ENCODE results near the gene ACTN1. TPM values are rescaled to one million over a fixed set of nuclear protein-coding genes. Genes with fewer than 3 reads are reported as not detected.

ACTN1 gene
- total RNA-seq, 1 donor from 2014 or later, result 44.9 TPM

DNA sequence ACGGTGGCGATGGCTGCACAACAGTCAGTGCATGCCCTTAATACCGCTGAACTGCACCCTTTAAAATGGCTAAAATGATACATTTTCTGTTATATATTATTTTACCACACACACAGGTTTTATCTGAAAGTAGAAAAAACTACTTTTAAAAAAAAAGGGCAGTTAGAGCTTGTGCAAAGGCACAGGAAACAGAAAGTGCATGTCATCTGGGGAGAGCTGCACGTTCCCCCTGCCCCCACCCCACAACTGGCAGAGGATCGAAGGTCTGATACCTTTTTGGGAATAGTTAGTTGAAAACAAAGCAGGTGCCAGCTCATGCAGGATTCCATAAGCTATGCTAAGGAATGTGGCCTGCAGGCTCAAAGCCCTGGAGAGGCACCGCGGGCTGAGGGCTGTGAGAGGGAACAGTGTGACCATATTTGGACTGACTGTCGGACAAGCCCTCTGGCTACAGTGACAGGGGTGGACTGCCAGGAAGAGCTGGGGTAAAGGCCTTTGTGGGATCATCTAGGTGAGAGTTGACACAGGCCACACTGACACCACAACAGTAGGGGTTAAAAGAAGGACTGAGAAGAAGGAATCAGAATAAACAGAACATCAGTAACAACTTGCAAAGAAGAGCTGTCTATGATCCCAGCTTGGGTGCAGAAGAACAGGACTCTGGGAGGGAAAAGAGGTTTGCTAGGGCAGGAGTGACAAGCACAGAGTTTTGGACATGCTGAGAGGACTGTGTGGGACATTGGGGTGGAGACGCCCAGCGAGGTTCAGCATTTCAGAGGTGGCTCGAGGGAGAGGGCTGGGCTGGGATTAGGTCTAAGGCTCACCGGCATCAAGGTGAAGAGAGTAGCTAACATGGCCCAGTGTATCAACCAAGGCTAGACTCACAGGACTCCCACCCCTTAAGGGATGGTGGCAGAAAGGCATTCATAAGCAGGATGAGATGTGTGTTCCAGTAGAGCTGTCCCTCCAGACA is 54.6 kb downstream of the ACTN1 start:
- Histone ChIP-seq H3K9me3 (ENCODE audit: control insufficient read depth in 3 of 3, low read length in 3 of 3) (peaks cover 0 to 9% (median 0%) of the 10 kb centered on the region in 3 donors), H3K9ac (ENCODE audit: low read depth in 1 of 3, low read length in 3 of 3) (no peak overlapping the region), H3K27me3 (ENCODE audit: control insufficient read depth in 3 of 3, insufficient read depth in 3 of 3, low read length in 3 of 3) (no peaks in the 10 kb centered on the region), H3K4me1 (ENCODE audit: control insufficient read depth in 3 of 3, insufficient read depth in 3 of 3, low read length in 3 of 3) (peaks cover 13 to 28% (median 24%) of the 10 kb centered on the region in 3 donors), H3K27ac (ENCODE audit: low read depth, low read length) (no peak overlapping the region), H3K36me3 (ENCODE audit: control insufficient read depth in 3 of 3, insufficient read depth in 3 of 3, low read length in 3 of 3) (peaks cover 4 to 12% (median 6%) of the 10 kb centered on the region in 3 donors), H3K4me3 (ENCODE audit: low read length in 3 of 3) (no peak overlapping the region)

DNA sequence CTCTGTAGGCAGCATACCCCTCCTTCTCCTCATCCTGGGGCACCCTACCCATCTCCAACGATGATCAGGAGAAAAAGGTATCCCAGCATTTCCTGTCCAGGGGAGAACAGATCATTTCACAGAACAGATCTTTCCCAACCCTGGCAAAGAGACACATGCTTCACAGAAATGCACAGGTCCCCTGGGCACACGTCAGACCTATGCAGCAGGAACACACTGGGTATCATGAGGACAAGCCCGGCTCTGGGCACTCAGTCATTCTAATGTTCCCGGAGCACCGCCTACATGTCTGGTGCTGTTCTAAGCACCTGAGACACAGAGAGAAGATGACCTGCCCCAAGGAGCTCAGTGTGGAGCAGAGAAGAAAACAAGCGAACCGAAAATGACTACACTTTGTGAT is 56.2 kb downstream of the ACTN1 start:
- Histone ChIP-seq H3K27ac (ENCODE audit: low read depth, low read length) (no peak overlapping the region), H3K36me3 (ENCODE audit: control insufficient read depth in 3 of 3, insufficient read depth in 3 of 3, low read length in 3 of 3) (peaks cover 4 to 16% (median 6%) of the 10 kb centered on the region in 3 donors)

DNA sequence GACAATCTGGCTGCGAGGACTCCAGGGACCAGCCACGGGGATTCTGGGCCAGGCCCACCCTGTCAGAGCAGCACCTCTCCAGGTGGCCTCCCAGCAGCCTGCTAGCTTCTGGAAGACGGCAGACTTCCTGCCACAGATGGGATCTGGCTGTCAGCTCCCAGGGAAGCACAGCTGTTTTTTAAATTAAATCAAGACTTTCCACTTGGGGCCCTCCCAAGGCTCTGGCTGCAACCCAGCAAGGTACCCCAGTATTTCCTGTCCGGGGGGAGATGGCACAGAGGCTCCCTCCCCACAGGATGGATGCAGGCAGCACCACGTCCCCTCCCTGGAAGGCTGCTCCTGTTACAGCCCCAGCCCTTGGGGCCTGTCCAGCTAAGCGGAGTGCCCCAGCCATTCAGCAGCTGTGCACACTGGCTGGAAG is 56.9 kb downstream of the ACTN1 start:
- H3K36me3 ChIP-seq (ENCODE audit: control insufficient read depth in 3 of 3, insufficient read depth in 3 of 3, low read length in 3 of 3), result peaks cover 4 to 17% (median 6%) of the 10 kb centered on the region in 3 donors
- no peak overlapping the region for H3K27ac ChIP-seq (ENCODE audit: low read depth, low read length)
- no peak overlapping the region for H3K4me3 ChIP-seq (ENCODE audit: low read length in 3 of 3)
- H3K9me3 ChIP-seq (ENCODE audit: control insufficient read depth in 3 of 3, low read length in 3 of 3), result peaks cover 0 to 9% (median 0%) of the 10 kb centered on the region in 3 donors
- H3K4me1 ChIP-seq (ENCODE audit: control insufficient read depth in 3 of 3, insufficient read depth in 3 of 3, low read length in 3 of 3), result peaks cover 13 to 24% (median 16%) of the 10 kb centered on the region in 3 donors
- peak overlapping the region in 1 of 3 donors; percentile 33 for H3K9ac ChIP-seq (ENCODE audit: low read depth in 1 of 3, low read length in 3 of 3)
- H3K27me3 ChIP-seq (ENCODE audit: control insufficient read depth in 3 of 3, insufficient read depth in 3 of 3, low read length in 3 of 3), result no peaks in the 10 kb centered on the region

More for the DNA sequence above, 56.2 kb downstream of the ACTN1 start:
- Histone ChIP-seq H3K27me3 (ENCODE audit: control insufficient read depth in 3 of 3, insufficient read depth in 3 of 3, low read length in 3 of 3) (no peaks in the 10 kb centered on the region), H3K9me3 (ENCODE audit: control insufficient read depth in 3 of 3, low read length in 3 of 3) (peaks cover 0 to 9% (median 0%) of the 10 kb centered on the region in 3 donors), H3K9ac (ENCODE audit: low read depth in 1 of 3, low read length in 3 of 3) (peak overlapping the region in 1 of 3 donors; percentile 33), H3K4me3 (ENCODE audit: low read length in 3 of 3) (no peak overlapping the region), H3K4me1 (ENCODE audit: control insufficient read depth in 3 of 3, insufficient read depth in 3 of 3, low read length in 3 of 3) (peaks cover 13 to 24% (median 16%) of the 10 kb centered on the region in 3 donors)

DNA sequence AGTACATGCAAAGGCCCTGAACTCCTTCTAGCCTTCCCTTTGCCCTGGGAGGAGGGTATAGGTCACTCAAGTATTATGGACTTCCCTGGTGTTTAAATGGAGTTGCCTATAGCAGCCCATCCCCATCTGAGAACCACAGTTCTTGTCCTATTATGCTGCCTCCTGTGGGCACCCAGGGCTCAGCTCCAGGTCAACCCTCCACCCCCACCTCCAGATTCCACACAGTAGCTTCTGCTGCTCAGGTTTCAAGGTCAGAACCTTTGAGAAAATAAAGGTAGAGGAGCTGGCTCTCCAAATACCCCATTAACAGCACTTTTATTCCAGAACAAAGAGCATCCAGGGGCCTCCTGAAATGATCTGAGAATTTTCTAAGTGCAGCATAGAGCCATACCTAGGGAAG is 57.4 kb downstream of the ACTN1 start:
- Histone ChIP-seq H3K9me3 (ENCODE audit: control insufficient read depth in 3 of 3, low read length in 3 of 3) (peaks cover 0 to 9% (median 0%) of the 10 kb centered on the region in 3 donors), H3K27ac (ENCODE audit: low read depth, low read length) (no peak overlapping the region), H3K27me3 (ENCODE audit: control insufficient read depth in 3 of 3, insufficient read depth in 3 of 3, low read length in 3 of 3) (no peaks in the 10 kb centered on the region), H3K9ac (ENCODE audit: low read depth in 1 of 3, low read length in 3 of 3) (peak overlapping the region in 1 of 3 donors; percentile 33), H3K4me1 (ENCODE audit: control insufficient read depth in 3 of 3, insufficient read depth in 3 of 3, low read length in 3 of 3) (peaks cover 13 to 24% (median 16%) of the 10 kb centered on the region in 3 donors), H3K4me3 (ENCODE audit: low read length in 3 of 3) (no peak overlapping the region), H3K36me3 (ENCODE audit: control insufficient read depth in 3 of 3, insufficient read depth in 3 of 3, low read length in 3 of 3) (peaks cover 4 to 17% (median 6%) of the 10 kb centered on the region in 3 donors)

DNA sequence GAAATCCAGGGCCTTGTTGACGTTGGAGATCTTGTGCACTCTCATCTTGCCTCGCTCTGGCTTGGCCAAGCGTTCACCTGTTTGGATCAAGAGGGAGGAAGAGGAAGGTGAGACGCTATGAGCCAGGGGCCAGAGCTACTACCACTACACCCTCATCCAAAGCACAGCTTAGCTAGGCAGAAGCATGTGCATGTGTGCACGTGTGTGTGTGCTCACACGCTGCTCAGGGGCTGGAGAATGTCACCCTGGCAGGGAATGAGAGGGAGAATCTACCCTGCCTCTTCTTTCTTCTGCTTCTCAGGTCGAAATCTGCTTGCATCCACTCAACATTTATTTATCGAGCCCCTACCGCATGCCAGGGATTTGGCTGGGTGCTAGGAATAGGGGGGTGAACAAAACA is 58.1 kb downstream of the ACTN1 start:
- Histone ChIP-seq H3K27me3 (ENCODE audit: control insufficient read depth in 3 of 3, insufficient read depth in 3 of 3, low read length in 3 of 3) (no peaks in the 10 kb centered on the region), H3K4me1 (ENCODE audit: control insufficient read depth in 3 of 3, insufficient read depth in 3 of 3, low read length in 3 of 3) (peaks cover 13 to 24% (median 16%) of the 10 kb centered on the region in 3 donors), H3K36me3 (ENCODE audit: control insufficient read depth in 3 of 3, insufficient read depth in 3 of 3, low read length in 3 of 3) (peaks cover 3 to 17% (median 6%) of the 10 kb centered on the region in 3 donors), H3K9me3 (ENCODE audit: control insufficient read depth in 3 of 3, low read length in 3 of 3) (peaks cover 0 to 5% (median 0%) of the 10 kb centered on the region in 3 donors), H3K27ac (ENCODE audit: low read depth, low read length) (no peak overlapping the region), H3K4me3 (ENCODE audit: low read length in 3 of 3) (no peak overlapping the region), H3K9ac (ENCODE audit: low read depth in 1 of 3, low read length in 3 of 3) (peak overlapping the region in 1 of 3 donors; percentile 8)

DNA sequence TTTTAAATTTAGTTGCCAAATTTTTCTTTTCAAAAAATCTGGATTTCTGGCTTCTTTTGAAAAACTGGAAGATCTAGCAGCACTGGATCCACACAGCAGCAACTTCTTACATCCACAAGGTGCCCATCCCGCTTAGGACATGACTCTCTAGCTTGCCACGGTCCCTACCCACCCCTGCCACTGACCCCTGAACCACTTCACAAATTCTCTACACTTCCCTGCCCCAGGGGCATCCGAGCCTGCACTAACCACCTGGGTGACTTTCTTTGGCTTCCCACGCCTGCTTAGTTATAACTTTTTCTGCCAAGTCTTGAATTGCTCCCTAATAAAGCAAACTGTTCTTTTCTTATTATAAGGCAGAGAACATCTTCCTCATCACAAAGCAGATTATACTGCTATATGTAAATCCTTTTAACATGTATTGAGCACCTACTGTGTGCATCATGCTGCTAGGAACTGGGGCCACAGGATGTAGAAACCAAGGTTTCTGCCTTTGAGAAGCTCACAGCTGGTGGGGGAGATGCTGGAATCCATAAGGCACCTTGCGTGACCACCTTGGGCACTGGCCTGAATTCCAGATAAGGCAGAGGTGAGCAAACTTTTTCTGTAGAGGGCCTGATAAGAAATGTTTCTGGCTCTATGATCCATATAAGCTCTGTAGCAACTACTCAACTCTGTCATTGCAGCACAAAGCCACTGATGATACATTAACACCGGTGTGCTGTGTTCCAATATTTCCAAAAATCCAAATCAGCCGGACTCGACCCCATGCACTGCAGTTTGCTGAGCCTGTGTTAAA is 59.8 kb downstream of the ACTN1 start:
- no peak overlapping the region for H3K9ac ChIP-seq (ENCODE audit: low read depth in 1 of 3, low read length in 3 of 3)
- no peaks in the 10 kb centered on the region for H3K9me3 ChIP-seq (ENCODE audit: control insufficient read depth in 3 of 3, low read length in 3 of 3)
- peaks cover 13 to 18% (median 16%) of the 10 kb centered on the region in 3 donors for H3K4me1 ChIP-seq (ENCODE audit: control insufficient read depth in 3 of 3, insufficient read depth in 3 of 3, low read length in 3 of 3)
- H3K36me3 ChIP-seq (ENCODE audit: control insufficient read depth in 3 of 3, insufficient read depth in 3 of 3, low read length in 3 of 3), result peaks cover 2 to 17% (median 4%) of the 10 kb centered on the region in 3 donors
- no peak overlapping the region for H3K27ac ChIP-seq (ENCODE audit: low read depth, low read length)
- no peaks in the 10 kb centered on the region for H3K27me3 ChIP-seq (ENCODE audit: control insufficient read depth in 3 of 3, insufficient read depth in 3 of 3, low read length in 3 of 3)
- no peak overlapping the region for H3K4me3 ChIP-seq (ENCODE audit: low read length in 3 of 3)

DNA sequence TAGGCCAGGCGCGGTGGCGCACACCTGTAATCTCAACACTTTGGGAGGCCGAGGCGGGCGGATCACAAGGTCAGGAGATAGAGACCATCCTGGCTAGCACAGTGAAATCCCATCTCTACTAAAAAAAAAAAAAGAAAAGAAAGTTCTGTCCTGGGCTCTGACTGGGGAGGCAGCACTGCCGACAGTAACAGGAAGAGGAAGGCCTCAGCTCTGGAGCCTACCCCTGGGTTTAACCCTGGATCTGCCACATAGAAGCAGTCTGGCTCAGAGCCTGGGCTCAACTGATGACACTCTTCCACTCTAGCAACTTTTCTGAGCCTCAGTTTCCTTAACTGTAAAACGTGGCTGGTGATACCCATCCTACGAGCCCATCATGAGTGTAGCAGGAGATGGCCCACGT is 60.5 kb downstream of the ACTN1 start:
- H3K36me3 ChIP-seq (ENCODE audit: control insufficient read depth in 3 of 3, insufficient read depth in 3 of 3, low read length in 3 of 3), result peaks cover 2 to 17% (median 4%) of the 10 kb centered on the region in 3 donors
- H3K27ac ChIP-seq (ENCODE audit: low read depth, low read length), result no peak overlapping the region

DNA sequence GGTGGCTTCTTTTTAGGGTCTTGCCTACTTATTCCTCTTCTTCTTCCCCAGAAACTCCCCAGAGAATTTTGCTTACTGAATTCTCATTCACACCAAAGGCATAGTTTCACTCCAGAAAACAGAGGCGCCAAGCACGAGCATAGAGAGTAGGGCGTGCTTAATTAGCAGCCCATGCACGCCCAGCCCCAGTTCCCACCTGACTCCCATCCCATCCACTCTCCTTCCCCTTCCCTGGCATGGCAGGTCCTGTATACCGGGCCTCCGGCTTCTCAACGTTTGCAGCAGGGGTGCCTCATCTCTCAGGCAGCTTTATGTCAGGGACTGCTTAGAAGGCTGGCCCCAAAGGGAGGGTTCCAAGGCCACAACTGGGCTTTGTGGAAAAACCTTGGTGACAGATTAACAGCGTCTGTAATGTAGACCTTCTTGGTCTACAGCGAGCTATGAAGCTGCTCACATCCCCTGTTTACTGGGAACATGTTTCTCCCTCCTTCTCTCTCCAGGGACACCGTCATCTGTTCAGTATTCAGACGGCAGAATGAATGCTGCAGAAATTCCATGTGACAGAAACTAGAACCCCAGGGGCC is 62.7 kb downstream of the ACTN1 start:
- H3K27ac ChIP-seq (ENCODE audit: low read depth, low read length), result no peak overlapping the region
- no peaks in the 10 kb centered on the region for H3K27me3 ChIP-seq (ENCODE audit: control insufficient read depth in 3 of 3, insufficient read depth in 3 of 3, low read length in 3 of 3)
- peaks cover 0 to 11% (median 4%) of the 10 kb centered on the region in 3 donors for H3K4me1 ChIP-seq (ENCODE audit: control insufficient read depth in 3 of 3, insufficient read depth in 3 of 3, low read length in 3 of 3)
- H3K4me3 ChIP-seq (ENCODE audit: low read length in 3 of 3), result no peak overlapping the region
- H3K9ac ChIP-seq (ENCODE audit: low read depth in 1 of 3, low read length in 3 of 3), result no peak overlapping the region
- no peaks in the 10 kb centered on the region for H3K9me3 ChIP-seq (ENCODE audit: control insufficient read depth in 3 of 3, low read length in 3 of 3)
- peaks cover 2 to 17% (median 4%) of the 10 kb centered on the region in 3 donors for H3K36me3 ChIP-seq (ENCODE audit: control insufficient read depth in 3 of 3, insufficient read depth in 3 of 3, low read length in 3 of 3)

More for the DNA sequence above, 60.5 kb downstream of the ACTN1 start:
- Histone ChIP-seq H3K9me3 (ENCODE audit: control insufficient read depth in 3 of 3, low read length in 3 of 3) (no peaks in the 10 kb centered on the region), H3K9ac (ENCODE audit: low read depth in 1 of 3, low read length in 3 of 3) (no peak overlapping the region), H3K27me3 (ENCODE audit: control insufficient read depth in 3 of 3, insufficient read depth in 3 of 3, low read length in 3 of 3) (no peaks in the 10 kb centered on the region), H3K4me3 (ENCODE audit: low read length in 3 of 3) (no peak overlapping the region), H3K4me1 (ENCODE audit: control insufficient read depth in 3 of 3, insufficient read depth in 3 of 3, low read length in 3 of 3) (peaks cover 13 to 20% (median 16%) of the 10 kb centered on the region in 3 donors)

DNA sequence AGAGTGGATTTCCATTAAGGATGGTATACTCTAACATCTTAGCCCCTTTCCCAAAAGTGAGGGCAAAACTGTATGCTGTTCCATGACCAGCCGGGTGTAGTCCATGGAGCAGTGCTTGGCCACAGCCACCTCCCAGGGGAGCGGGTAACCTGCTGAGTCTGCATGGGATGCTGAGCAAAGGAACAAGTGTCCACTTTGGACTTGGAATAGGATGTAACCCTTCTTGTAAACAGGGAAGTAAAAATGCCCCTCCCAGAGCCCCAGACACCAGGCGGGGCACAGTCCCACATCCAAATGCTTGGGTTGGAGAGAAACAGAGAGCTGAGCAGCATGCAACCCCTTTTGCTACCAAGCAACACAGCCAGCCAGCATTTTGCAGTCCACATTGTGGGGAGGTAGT is 65.6 kb downstream of the ACTN1 start:
- peak overlapping the region in 1 of 3 donors; percentile 33 for H3K9ac ChIP-seq (ENCODE audit: low read depth in 1 of 3, low read length in 3 of 3)

More for the DNA sequence above, 65.6 kb downstream of the ACTN1 start:
- Histone ChIP-seq H3K27ac (ENCODE audit: low read depth, low read length) (no peak overlapping the region), H3K4me1 (ENCODE audit: control insufficient read depth in 3 of 3, insufficient read depth in 3 of 3, low read length in 3 of 3) (peaks cover 0 to 11% (median 4%) of the 10 kb centered on the region in 3 donors), H3K9me3 (ENCODE audit: control insufficient read depth in 3 of 3, low read length in 3 of 3) (no peaks in the 10 kb centered on the region), H3K4me3 (ENCODE audit: low read length in 3 of 3) (no peak overlapping the region), H3K27me3 (ENCODE audit: control insufficient read depth in 3 of 3, insufficient read depth in 3 of 3, low read length in 3 of 3) (no peaks in the 10 kb centered on the region), H3K36me3 (ENCODE audit: control insufficient read depth in 3 of 3, insufficient read depth in 3 of 3, low read length in 3 of 3) (peaks cover 5 to 8% (median 5%) of the 10 kb centered on the region in 3 donors)

All from skeletal muscle tissue (tissue), 4 donors.